Measurements from ENCODE around the gene NCAPH2. TPM values are rescaled to one million over a fixed set of nuclear protein-coding genes. Genes with fewer than 3 reads are reported as not detected.

NCAPH2 gene
- total RNA-seq, 1 experiment from 2014 or later = 113 TPM

GRCh38 chr22:50481440-50482106 is 26.5 kb upstream of the NCAPH2 start, which contains the start of gene ADM2:
TSS of gene ADM2 (plus strand) at chr22:50481543. CDS start at chr22:50481848, 305 bp downstream.
- Histone ChIP-seq H3K4me3 (peak within 1 kb of the TSS; percentile 26), H3K9me3 (replicated peaks) (no peaks in the 10 kb centered on the region), H3K4me1 (replicated peaks) (peaks cover 8% of the 10 kb centered on the region; the same call in 1 of the 2 replicates), H3K27me3 (replicated peaks) (peaks cover 38% of the 10 kb centered on the region), H3K36me3 (no peaks in the 10 kb centered on the region), H3K27ac (no peak within 1 kb of the TSS)
- no peak for DNase-seq (ENCODE audit: low read depth in 1 of 2, low spot score in 2 of 2)

GRCh38 chr22:50482107-50483074 is 25.6 kb upstream of the NCAPH2 start:
- H3K27me3 ChIP-seq (replicated peaks) = peaks cover 38% of the 10 kb centered on the region
- H3K4me1 ChIP-seq (replicated peaks) = peaks cover 8% of the 10 kb centered on the region; the same call in 1 of the 2 replicates
- H3K27ac ChIP-seq = no peak overlapping the region
- no peaks in the 10 kb centered on the region for H3K36me3 ChIP-seq
- H3K9me3 ChIP-seq (replicated peaks) = no peaks in the 10 kb centered on the region
- H3K4me3 ChIP-seq = peak overlapping the region; percentile 26; the same call in 1 of the 2 replicates
- DNase-seq (ENCODE audit: low read depth in 1 of 2, low spot score in 2 of 2) = no peak

GRCh38 chr22:50483106-50483505 is 24.9 kb upstream of the NCAPH2 start:
- no peak for DNase-seq (ENCODE audit: low read depth in 1 of 2, low spot score in 2 of 2)
- Histone ChIP-seq H3K36me3 (no peaks in the 10 kb centered on the region), H3K4me1 (replicated peaks) (peaks cover 8% of the 10 kb centered on the region; the same call in 1 of the 2 replicates), H3K9me3 (replicated peaks) (no peaks in the 10 kb centered on the region), H3K27ac (no peak overlapping the region), H3K27me3 (replicated peaks) (peaks cover 38% of the 10 kb centered on the region), H3K4me3 (no peak overlapping the region)

- H3K27me3 ChIP-seq (replicated peaks) = peaks cover 38% of the 10 kb centered on the region
- H3K4me3 ChIP-seq = no peak overlapping the region
- DNase-seq (ENCODE audit: low read depth in 1 of 2, low spot score in 2 of 2) = no peak
- H3K36me3 ChIP-seq = no peaks in the 10 kb centered on the region
- H3K4me1 ChIP-seq (replicated peaks) = peaks cover 8% of the 10 kb centered on the region; the same call in 1 of the 2 replicates
- H3K27ac ChIP-seq = no peak overlapping the region
- no peaks in the 10 kb centered on the region for H3K9me3 ChIP-seq (replicated peaks)
Observed at GRCh38 chr22:50483556-50483955, 24.5 kb upstream of the NCAPH2 start.

GRCh38 chr22:50483977-50484853 is 23.8 kb upstream of the NCAPH2 start:
- DNase-seq (ENCODE audit: low read depth in 1 of 2, low spot score in 2 of 2) = no peak
- no peak overlapping the region for H3K4me3 ChIP-seq

GRCh38 chr22:50485221-50486131 is 22.5 kb upstream of the NCAPH2 start:
- no peak overlapping the region for H3K27ac ChIP-seq
- no peak for DNase-seq (ENCODE audit: low read depth in 1 of 2, low spot score in 2 of 2)
- H3K9me3 ChIP-seq (replicated peaks) = no peaks in the 10 kb centered on the region
- no peak overlapping the region for H3K4me3 ChIP-seq
- H3K27me3 ChIP-seq (replicated peaks) = peaks cover 23% of the 10 kb centered on the region
- H3K36me3 ChIP-seq = no peaks in the 10 kb centered on the region
- peaks cover 8% of the 10 kb centered on the region; the same call in 1 of the 2 replicates for H3K4me1 ChIP-seq (replicated peaks)

More at GRCh38 chr22:50483977-50484853, 23.8 kb upstream of the NCAPH2 start:
- no peaks in the 10 kb centered on the region for H3K36me3 ChIP-seq
- H3K4me1 ChIP-seq (replicated peaks) = peaks cover 8% of the 10 kb centered on the region; the same call in 1 of the 2 replicates
- no peak overlapping the region for H3K27ac ChIP-seq
- H3K27me3 ChIP-seq (replicated peaks) = peaks cover 34% of the 10 kb centered on the region
- H3K9me3 ChIP-seq (replicated peaks) = no peaks in the 10 kb centered on the region

- Histone ChIP-seq H3K4me3 (no peak within 1 kb of the TSS), H3K4me1 (replicated peaks) (peaks cover under 1% of the 10 kb centered on the region; the same call in 1 of the 2 replicates), H3K27ac (no peak within 1 kb of the TSS), H3K9me3 (replicated peaks) (no peaks in the 10 kb centered on the region), H3K36me3 (no peaks in the 10 kb centered on the region), H3K27me3 (replicated peaks) (peaks cover 11% of the 10 kb centered on the region)
- DNase-seq (ENCODE audit: low read depth in 1 of 2, low spot score in 2 of 2) = no peak
Observed at GRCh38 chr22:50486561-50487289, 21.3 kb upstream of the NCAPH2 start, which contains the start of gene MIOX. TSS of gene MIOX (plus strand) at chr22:50486859. CDS start at chr22:50486898, 39 bp downstream.

GRCh38 chr22:50487290-50488005 is 20.6 kb upstream of the NCAPH2 start:
- Histone ChIP-seq H3K36me3 (no peaks in the 10 kb centered on the region), H3K9me3 (replicated peaks) (no peaks in the 10 kb centered on the region), H3K4me1 (replicated peaks) (no peaks in the 10 kb centered on the region), H3K27ac (no peak overlapping the region), H3K27me3 (replicated peaks) (peaks cover 3% of the 10 kb centered on the region), H3K4me3 (no peak overlapping the region)
- DNase-seq (ENCODE audit: low read depth in 1 of 2, low spot score in 2 of 2) = no peak

- DNase-seq (ENCODE audit: low read depth in 1 of 2, low spot score in 2 of 2) = no peak
- Histone ChIP-seq H3K4me3 (no peak overlapping the region), H3K36me3 (no peaks in the 10 kb centered on the region), H3K9me3 (replicated peaks) (no peaks in the 10 kb centered on the region), H3K27ac (no peak overlapping the region), H3K27me3 (replicated peaks) (no peaks in the 10 kb centered on the region; the same call in none of the 2 replicates), H3K4me1 (replicated peaks) (no peaks in the 10 kb centered on the region)
Observed at GRCh38 chr22:50488006-50488677, 19.9 kb upstream of the NCAPH2 start.

GRCh38 chr22:50488886-50489285 is 19.1 kb upstream of the NCAPH2 start:
- Histone ChIP-seq H3K36me3 (no peaks in the 10 kb centered on the region), H3K27ac (no peak overlapping the region), H3K4me3 (no peak overlapping the region), H3K4me1 (replicated peaks) (no peaks in the 10 kb centered on the region), H3K27me3 (replicated peaks) (no peaks in the 10 kb centered on the region; the same call in none of the 2 replicates), H3K9me3 (replicated peaks) (no peaks in the 10 kb centered on the region)
- DNase-seq (ENCODE audit: low read depth in 1 of 2, low spot score in 2 of 2) = no peak

Measured in SJSA1 (cell line).